Glomerular endothelial cell (primary cell): ENCODE data around the gene POU2F1. TPM values are rescaled to one million over a fixed set of nuclear protein-coding genes. Genes with fewer than 3 reads are reported as not detected.
"Not testable (repeated sequence)": the region's sequence is repeated elsewhere in the genome, so short reads cannot be mapped to it uniquely, and the experiment has no call there.

Experiments
- DNase-seq: peaks from one replicate; pipeline ENCODE4 v3.0.0-alpha.2; 2011; ENCODE audit warnings: low read depth, low spot score; ENCODE audit errors: extremely low read depth
- total RNA-seq: library from RNA; depleted of rRNA; stranded (reverse); fragments of >200 nt; gene quantifications from 2 replicates; pipeline ENCODE4 v1.2.3, GENCODE V29; 2015

The POU2F1 gene
- total RNA-seq, 1 donor from 2014 or later, result 9.7 TPM

DNA sequence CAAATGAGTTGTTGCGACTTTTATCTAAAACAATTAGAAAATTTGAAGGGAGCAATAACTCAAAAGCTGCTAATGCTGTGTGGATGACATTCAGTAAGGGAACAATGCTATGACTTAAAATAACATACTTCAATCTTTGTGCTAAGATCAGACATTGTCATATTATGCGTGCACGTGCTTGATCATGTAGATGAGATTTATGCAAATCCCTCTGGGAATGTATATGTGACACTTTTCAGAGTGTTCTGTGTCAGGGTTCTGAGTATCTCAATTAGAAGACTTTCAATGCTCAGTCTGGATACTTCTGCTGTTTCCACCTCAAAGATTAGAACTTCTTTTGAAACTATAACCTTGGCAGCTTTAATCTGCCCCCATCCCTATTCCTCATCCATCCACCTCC lies 18.6 kb upstream of the POU2F1 start:
- no peak for DNase-seq

DNA sequence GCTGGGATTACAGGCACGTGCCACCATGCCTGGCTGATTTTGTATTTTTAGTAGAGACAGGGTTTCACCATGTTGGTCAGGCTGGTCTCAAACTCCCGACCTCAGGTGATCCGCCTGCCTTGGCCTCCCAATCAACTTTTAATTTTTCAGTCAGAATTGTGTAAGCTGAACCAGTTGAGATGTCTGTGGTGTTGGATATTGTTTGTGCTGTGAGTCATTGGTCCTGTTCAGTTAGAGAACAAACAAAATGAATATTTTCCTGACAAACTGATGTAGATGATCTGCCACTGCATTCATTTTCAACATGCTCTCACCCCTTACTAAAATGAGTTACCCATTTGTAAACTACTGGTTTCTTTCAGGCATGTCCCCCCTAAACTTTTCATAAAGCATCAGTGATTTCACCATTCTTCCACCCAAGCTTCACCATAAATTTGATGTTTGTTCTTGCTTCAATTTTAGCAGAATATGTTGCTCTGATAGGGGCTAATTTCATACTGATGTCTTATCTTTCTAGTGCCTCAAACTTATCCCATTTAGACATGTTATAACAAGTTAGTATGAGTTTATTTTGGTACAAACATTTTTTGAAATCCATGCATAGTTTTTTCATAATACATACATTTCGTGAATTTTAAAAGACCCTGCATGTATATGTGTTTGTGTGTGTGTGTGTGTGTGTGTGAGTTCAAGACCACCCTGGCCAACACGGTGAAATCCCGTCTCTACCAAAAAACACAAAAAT lies 15.2 kb upstream of the POU2F1 start:
- DNase-seq, result not testable (repeated sequence)

DNA sequence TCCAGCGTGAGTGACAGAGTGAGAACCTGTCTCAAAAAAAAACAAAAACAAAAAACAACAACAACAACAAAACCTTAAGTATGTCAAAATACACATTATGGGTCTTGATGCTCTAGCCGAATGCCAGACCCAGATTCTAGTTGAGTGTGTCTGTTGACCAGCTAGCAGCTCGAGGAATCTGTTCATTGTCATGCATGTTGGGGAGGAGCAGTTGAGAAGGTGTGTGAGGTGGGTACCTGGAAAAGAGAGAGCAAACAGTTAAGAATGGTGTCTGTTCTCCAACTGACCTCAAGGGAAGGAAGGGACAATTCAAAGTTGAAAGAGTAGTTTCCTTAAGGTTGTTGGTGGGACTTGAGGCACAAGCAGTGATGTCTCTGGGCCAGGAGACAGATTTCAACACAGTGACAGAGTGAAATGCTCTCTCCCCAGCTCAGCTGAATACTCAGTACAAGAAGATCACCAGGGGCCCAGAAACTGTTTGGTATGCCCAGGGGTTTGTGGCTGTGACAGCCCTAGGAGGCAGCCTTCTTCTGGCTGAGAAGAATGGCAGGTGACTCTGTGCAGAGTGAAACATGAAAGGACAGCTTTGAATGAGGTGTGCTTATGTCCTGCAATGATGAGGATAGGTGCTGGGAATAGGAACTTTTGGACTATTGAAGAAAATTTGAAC lies 14.4 kb upstream of the POU2F1 start:
- no peak for DNase-seq

DNA sequence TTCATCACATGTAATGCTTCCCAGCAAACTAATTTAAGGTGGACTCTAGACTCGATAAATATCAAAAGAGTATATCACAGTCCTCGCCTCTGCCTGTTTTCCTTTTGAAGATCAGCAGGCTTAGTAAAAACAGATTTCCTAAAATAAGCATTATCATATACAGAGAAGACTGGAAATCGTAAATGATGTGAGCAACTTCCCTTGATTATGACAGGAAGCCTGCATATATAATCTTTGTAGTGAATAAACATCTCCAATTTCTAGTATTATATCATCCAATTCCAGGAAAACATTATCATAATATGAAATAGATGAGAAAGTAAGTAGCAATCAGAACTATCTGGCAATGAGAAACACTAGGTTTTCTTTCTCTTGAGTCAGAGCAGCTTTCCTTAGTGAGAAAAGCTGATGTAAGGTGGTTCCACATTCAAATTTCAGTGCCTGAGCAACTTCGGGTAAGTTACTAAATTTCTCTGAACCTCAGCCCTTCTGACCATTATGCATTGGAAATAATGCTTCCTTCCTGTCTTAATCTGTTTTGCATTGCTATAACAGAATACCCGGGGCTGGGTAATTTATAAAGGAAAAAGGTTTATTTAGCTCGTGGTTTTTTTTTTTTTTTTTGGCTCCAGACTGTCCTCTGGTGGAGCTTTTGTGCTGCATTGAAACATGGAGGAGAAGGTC lies 12.6 kb upstream of the POU2F1 start:
- DNase-seq, result no peak

DNA sequence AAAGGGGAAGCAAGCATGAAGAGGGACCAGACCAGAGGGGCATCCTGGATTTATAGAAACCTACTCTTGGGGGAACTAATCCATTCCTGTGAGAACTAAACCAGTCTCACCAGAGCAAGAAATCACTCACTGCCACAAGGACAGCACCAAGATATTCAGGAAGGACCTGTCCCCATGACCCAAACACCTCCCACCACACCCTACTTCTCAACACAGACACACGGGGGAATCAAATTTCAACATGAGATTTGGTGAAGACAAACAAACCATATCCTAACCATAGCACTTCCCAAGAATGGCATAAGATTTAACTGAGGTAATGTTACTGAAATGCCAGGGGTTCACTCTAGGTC lies 12.1 kb upstream of the POU2F1 start:
- DNase-seq, result no peak

DNA sequence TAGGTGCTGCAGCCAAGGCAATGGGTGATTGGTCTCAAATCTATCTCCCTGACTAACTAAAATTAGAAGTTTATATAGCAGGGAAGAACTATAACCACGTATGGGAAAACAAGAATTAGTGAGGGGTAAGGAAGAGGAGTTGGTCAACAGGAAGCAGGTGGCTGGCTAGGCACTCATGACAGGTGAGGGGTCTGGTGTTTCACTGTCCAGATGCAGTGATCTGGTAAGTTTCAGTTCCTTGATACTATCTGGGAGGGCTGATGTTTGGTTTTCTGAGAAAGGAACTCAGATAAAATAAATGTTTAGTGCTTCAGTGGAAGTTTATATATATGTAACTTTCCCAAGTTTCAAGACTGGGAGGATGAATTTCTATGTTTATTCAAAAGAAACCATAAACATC lies 11.6 kb upstream of the POU2F1 start:
- DNase-seq, result no peak

DNA sequence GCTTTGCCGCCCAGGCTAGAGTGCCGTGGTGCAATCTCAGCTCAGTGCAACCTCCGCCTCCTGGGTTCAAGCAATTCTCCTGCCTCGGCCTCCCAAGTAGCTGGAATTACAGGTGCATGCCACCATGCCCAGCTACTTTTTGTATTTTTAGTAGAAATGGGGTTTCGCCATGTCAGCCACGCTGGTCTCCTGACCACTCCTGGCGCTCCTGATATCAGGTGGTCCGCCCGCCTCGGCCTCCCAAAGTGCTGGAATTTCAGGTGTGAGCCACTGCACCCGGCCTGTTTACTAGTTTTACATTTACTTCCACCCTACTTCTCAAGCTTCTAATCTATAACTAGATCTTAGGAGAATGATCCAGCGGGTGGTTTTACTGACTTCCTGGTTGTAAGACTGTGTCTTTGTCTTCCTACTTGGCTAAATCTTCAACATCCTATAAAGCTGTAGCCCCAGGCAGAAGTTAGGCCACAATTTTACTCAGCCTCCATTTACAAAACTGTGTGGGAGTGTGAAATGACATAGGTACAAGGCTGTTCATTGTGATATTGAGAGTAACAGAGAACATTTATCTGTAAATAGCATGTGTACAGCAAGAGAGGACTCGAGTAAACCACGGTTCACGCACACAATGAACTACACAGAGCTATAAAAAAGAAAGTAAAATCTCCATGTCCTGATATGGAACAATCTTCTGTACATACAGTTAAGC lies 9.6 kb upstream of the POU2F1 start:
- DNase-seq, result no peak

DNA sequence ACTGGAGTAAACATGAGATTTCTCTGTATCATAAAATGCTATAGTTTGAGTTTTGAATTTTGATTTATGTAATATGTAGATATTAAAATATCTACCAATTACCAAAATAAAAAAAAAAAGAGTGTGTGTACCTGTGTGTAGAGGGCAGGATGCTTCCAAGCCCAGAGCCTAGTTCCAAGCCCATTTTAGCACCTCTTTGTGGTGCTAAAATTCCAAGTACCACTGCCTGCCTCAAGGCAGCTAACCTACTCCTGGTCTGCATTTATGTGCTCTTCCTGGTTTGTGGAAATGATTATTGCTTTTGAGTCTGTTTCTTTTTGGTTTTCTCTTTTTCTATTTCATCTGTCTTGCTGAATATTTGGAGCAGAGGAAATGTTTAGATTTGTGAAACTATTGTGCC lies 8.7 kb upstream of the POU2F1 start:
- no peak for DNase-seq

DNA sequence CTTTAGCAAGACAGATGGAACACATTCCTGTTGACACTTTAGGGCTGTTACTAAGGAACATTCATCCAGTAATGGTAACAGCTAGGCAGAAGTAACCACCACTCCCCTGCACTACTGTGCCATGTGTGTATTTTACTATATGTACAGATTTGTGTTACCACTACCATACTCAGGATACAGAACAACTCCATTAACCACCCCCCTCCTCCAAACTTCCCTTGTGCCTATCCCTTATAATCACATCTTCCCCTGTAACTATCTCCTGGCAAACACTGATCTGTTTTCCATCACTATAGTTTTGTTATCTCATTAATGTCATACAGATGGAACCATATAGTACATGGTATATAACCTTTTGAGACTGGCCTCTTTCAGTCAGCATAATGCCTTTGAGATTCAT lies 3.9 kb upstream of the POU2F1 start:
- DNase-seq, result no peak

DNA sequence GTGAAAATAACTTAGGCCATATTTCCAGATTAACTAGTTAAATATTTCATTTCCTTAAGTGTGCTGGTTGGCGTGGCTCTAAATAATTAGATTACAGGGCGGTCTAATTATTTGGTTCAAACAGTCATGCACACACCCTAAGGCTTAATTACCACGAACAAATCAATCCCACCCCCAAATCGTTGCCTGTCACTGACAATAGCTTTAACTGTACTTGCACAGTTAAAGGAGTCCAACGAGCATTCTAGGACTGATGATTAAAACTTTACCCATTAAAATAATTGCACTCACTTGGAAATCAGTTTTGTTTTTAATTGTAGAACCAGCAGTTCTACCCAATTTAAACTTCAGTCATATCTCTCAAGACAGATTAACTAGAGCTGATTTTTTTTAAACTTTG lies 1.5 kb upstream of the POU2F1 start:
- no peak for DNase-seq

DNA sequence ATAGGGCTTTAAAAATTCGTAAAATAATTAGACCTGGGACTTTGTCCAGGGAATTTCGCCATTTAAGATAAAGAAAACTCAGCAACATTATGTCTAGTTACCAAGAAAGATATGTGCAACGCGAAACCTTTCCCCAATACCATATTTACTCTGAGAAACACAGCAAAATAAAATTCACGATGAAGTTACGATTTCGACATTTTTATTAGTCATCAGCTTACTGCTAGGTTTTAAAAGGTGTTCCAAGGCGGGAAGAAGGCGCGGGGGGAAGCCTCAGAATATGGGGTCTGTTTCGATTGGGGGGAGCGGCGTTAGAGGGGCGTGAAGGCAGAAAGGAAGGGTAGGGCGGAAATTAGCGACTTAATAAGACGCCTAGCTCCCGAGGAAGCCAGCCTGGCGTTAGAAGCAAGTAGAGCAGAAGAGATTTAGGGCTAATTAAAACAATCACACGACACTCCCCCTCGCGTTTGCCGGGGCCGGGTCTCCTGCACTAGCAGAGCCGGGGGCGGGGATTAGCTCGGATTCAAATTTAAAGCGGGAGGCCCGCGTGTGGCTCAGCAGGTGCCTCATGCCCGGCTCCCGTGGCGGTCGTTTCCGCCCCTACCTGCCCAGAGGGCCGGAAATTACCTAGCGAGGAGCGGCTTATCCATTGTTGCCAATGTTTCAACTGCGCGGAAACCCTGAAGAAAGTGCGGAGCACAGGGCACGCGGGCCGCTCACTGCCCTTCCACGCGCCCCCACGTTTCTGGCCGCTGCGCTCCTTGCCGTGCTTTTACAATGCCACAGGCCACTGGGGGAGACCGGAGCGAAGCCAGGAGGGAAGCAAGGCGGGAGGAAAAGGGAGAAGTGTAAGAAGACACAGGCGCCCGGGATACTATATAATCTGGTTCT lies 795 bp upstream of the POU2F1 start:
- DNase-seq, result no peak

DNA sequence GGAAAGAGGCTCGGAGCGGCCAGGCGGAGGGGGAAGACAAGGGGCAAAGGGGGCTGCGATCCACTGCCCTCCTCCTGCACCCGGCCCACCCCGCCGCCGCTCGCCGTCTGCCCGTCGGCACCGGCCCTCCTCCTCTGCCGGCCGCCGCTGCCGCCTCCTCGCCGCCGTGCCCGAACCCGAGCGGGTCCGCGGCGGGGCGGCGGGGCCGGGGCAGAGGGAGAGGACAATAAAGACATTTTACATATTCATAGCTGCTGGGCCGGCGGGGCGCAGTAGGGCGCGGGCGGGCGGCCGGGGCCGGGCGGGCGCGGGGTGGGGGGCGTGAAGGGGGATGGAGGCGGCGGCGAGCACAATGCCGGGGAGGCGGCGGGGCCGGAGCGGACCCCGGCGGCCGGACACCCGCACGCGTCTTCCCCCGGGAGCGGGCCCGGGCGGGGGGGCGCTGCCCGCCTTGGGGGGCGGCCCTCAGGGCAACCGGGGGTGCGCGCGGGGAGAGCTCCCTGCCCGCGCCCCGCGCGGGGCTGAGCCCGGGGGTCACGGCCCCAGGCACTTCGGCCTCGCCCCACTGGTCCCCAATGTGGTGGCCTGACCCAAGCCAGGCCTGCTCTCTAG lies 546 bp downstream of the POU2F1 start:
- DNase-seq, result no peak

DNA sequence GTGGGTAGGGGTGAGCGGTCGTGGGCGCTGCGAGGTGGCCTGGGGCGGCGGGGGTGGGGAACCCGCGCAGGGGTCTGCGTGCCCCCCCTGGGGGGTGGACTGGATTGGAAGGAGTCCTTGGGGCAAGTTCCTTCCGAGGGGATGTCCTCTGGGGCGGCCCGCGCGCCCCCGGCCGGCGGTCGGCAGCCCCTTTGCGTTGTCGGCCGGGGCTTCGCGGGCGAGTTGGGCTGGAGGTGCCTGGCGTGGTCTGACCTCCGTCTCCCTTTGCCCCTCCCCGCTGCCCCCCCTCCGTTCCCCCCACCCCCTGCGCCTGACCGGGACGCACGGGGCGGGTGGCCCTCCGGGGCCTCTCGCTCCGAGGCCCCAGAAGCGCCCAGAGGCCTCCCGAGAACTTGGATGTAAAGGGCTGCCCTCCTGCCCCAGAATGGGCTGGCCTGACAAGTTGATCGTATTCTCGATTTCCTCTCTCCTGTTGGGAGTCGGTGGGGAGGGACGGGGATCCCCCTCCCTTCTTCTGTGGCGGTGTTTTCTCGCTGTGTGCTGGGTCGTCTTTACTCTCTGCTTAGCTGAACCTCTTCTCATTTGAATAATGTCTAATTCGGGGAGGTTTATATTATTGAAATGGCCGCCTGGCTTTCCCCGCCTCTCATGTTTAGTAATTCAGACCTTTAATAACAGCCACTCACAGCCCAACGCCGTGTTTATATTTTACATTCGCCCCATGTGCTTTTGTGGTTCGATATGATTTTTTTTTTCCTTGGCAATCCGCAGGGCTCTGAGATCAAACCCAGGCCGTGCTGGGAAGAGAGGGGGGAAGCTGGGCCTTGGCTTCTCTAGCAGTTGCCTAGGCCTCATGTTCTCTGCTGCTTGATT lies 1.3 kb downstream of the POU2F1 start:
- DNase-seq, result peak; percentile 27

DNA sequence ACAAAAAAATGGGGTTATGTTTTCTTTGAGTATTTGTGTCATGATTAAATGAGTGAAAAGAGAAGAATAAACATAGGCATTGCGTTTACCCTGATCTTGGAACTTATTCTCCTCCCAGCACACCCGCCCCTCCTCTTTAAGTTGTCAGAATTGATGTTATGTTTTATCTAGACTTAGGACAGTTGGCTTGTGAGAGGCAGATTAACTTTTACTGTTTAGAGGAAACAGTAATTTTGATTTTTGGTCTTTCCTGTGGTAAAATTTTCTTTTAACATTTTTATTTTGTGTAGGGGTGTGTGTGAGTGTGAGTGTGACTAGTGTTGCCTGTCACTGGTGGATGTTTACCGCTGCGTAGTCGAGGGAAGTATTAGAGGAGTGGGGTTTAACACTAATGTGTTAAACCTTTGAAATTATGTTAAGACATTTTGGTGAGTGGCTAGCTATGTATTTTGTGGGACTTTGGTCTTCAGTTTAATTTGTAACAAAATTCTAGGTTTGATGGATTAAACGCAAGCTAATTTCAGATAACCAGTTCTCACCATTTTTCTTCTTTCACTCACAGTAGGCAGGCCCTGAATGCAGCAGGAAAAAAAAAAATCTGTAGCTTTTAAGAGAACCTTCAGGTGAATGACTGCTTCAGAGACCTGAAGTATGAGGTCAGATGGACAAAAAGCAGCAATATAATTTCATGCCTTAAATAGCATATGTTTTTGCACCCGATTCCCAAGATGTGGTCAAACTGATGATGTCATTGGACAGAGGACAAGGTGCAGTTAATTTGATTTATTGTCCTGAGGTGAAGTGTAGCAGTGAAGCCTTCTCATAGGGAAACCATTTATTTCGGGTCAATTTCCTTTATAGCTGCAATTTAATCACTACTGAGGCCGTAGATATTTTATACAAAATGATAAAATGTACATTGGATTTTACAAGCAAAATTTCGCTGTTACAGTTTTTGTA lies 2.7 kb downstream of the POU2F1 start:
- no peak for DNase-seq

DNA sequence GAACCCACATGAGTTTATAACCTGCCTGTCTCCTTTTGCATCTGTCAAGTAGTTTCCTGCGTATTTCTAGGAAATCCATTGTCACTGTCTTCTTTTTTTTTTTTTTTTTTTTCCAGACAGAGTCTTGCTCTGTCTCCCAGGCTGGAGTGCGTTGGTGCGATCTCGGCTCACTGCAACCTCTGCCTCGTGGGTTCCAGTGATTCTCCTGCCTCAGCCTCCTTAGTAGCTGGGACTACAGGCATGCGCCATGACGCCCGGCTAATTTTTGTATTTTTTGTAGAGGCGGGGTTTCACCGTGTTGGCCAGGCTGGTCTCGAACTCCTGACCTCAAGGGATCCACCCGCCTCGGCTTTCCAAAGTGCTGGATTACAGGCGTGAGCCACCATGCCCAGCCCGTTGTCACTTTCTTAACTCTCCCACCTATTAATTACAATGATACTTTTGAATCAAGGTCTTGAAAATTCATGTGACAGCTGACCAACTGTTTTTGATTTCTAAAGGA lies 4.1 kb downstream of the POU2F1 start:
- DNase-seq, result not testable (repeated sequence)

DNA sequence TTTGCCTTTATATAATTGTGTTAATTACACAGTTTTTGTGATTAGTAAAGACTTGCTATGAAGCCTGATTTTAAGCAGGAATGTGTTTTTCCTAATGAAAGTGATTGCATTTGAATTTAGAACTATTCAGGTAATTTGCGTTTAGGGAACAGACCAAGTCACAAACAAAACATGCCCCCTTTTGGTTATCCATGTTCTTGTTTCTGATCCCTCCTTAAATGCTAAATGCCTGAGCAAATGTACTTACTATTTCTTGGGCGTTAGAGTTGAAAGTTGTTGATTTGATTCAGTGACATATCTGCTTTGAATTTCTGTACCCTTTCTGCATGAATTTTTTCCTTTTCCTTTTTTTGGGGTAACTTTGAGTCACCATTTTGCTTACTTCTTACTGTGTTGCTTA lies 5.2 kb downstream of the POU2F1 start:
- no peak for DNase-seq

DNA sequence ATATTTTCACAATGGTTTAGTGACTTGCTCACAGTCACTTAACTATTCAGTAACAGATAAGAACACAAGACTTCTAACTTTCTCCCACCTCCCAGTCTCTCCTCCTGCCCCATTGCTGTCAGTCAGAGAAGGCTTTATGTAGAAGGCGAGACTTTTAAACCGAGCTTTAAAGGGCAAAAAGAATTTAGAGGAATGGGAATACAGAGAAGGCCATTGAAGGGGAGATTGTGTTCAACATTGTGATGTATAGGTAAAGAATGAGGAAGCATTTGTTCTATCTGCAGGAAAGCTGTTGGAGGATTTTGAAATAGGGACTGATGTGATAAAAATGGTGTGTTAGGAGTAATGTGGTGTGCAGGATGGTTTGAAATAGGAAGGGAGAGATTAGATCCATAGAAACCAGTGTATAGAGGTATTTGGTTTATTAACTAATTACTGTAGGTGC lies 7.3 kb downstream of the POU2F1 start:
- DNase-seq, result no peak
